Lower lobe of right lung (tissue), 2 donors: Measurements from ENCODE around the gene DDN. TPM values are rescaled to one million over a fixed set of nuclear protein-coding genes. Genes with fewer than 3 reads are reported as not detected.

ENCODE experiments used
- ATAC-seq, 2 donors: fragments of 200-7000 bp; cut with Tn5 transposase; one replicate each; pipeline ENCODE4 v1.9.1; 2020 to 2022; ENCODE audit warnings: mild to moderate bottlenecking in 2 of 2, moderate library complexity in 2 of 2
- DNase-seq: peaks from one replicate; pipeline ENCODE4 v3.0.0-alpha.2; 2020
- H3K27ac ChIP-seq: fragments of 200-600 bp; one replicate; pipeline ENCODE4 v1.8.0; 2022
- H3K27me3 ChIP-seq: fragments of 200-600 bp; one replicate; pipeline ENCODE4 v1.8.0; 2022; ENCODE audit warnings: low read depth
- H3K36me3 ChIP-seq: fragments of 200-600 bp; one replicate; pipeline ENCODE4 v1.8.0; 2022; ENCODE audit warnings: mild to moderate bottlenecking
- H3K4me1 ChIP-seq: fragments of 200-600 bp; one replicate; pipeline ENCODE4 v1.8.0; 2022
- H3K4me3 ChIP-seq: fragments of 200-600 bp; one replicate; pipeline ENCODE4 v1.8.0; 2022; ENCODE audit warnings: mild to moderate bottlenecking
- H3K9me3 ChIP-seq: fragments of 200-600 bp; one replicate; pipeline ENCODE4 v1.8.0; 2022
- intact Hi-C: fragments of 100-400 bp; cut with DNase I; formaldehyde crosslinking; loops from one replicate; pipeline ENCODE4 v1.11.0; 2022
- total RNA-seq: library from RNA; stranded (reverse); fragmentation: NEBNext Ultra II Directional; extraction: Animal tissue kit (Norgen Biotek cat#: 25700); gene quantifications from one replicate; pipeline ENCODE4 v1.2.1, GENCODE V29; 2021
- TF ChIP-seq, protein P1 (sequence below): fragments of 200-600 bp; IDR thresholded peaks from one replicate; pipeline ENCODE4 v1.8.0; 2022; ENCODE audit warnings: antibody characterized with exemption, mild to moderate bottlenecking
- donor health status: DM: no; HTN: yes; CAD: no; lungs with severe emphysema.

Gene DDN
- total RNA-seq, 1 donor from 2014 or later: not detected

DNA sequence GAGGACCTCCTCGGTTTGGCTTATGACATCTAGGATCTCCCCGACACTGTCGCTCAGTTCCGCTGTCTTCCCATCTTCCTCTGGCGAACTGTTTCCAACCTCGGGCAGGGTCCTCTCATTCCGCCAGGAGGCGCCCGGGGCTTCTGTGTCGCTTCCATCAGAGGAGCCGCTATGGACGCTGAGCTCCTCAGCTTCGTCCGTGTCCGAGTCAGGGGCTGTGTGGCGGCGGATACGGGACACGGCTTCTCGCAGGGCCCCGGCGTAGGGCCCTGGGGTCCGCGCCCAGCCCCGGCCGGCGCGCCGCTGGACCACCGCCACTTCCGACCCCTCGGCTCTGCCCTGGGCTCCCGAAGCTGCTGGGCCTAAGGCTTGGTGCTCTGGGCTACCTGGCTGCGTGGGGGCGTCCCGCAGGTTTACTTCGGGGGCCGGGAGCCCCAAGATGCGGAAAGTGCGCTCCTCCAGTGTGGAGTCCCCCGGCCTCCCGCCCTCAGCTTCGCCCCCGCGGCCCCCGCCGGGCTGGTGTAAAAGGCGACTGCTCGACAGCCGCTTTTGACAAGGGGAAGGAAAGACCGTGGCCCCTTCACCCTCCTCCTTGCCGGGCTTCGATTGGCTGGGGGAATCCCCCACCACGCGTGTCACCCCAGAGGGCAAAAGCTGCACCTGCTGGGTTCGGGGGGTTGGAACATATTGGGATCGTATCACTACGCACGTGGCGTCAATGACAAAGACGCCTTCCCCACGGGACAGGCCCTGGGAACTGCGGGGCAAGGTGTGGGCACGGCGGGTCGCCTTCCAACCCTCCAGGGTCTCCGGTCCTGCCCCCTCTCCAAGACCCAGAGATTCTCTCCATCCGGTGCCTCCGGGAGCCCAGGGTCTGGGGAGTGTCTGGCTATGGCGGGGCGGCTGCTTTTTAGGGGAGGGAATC is 2.1 kb downstream of the DDN start:
- Histone ChIP-seq H3K27ac (no peak overlapping the region), H3K27me3 (peaks cover 62% of the 10 kb centered on the region), H3K9me3 (no peaks in the 10 kb centered on the region), H3K4me1 (peaks cover 44% of the 10 kb centered on the region), H3K36me3 (peaks cover 15% of the 10 kb centered on the region), H3K4me3 (peak overlapping the region; percentile 57)
- intact Hi-C loops: no loop called here
- ATAC-seq (peak; percentile 80 to 85), DNase-seq (peak; percentile 86)
- TF ChIP-seq, protein P1, sequence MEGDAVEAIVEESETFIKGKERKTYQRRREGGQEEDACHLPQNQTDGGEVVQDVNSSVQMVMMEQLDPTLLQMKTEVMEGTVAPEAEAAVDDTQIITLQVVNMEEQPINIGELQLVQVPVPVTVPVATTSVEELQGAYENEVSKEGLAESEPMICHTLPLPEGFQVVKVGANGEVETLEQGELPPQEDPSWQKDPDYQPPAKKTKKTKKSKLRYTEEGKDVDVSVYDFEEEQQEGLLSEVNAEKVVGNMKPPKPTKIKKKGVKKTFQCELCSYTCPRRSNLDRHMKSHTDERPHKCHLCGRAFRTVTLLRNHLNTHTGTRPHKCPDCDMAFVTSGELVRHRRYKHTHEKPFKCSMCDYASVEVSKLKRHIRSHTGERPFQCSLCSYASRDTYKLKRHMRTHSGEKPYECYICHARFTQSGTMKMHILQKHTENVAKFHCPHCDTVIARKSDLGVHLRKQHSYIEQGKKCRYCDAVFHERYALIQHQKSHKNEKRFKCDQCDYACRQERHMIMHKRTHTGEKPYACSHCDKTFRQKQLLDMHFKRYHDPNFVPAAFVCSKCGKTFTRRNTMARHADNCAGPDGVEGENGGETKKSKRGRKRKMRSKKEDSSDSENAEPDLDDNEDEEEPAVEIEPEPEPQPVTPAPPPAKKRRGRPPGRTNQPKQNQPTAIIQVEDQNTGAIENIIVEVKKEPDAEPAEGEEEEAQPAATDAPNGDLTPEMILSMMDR: peak; percentile 76

DNA sequence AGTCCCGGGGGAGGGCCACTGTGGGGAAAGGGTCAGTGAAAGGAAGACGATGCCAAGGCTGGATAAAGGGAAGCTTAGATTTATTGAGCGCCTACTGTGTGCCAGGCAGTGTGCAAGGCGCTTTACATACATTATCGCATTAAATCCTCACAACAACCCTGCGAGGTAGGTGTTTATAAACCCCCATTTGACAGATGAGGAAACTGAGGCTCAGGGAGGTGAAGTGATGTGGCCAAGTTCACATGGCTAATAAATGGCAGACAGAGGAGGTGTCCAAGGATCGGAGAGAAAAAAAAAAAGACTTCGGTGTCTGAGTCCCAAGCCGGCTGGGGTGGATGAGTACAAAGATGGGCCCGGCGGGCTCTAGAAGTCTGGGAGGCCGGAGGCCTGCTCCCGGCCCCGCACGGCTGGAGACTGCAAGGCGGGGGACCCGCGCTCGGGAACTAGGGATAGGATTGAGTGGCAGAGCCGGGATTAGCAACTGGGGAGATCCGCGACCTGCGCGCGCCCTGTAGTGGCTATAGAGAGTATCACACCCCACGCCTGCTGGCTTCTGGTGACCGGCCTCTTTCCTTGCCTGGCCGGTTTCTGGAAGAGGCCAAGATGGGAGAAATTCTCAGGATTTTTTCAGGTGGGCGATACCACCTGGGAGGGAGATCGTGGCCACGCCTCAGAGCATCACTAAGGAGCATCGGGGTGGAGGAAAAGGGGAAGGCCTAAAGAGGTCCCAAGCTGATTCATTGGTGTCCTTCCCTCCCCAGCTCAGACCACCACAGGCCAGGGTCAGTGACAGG is 3.9 kb downstream of the DDN start:
- TF ChIP-seq, protein P1: peak; percentile 89
- H3K4me1 ChIP-seq: peaks cover 41% of the 10 kb centered on the region

DNA sequence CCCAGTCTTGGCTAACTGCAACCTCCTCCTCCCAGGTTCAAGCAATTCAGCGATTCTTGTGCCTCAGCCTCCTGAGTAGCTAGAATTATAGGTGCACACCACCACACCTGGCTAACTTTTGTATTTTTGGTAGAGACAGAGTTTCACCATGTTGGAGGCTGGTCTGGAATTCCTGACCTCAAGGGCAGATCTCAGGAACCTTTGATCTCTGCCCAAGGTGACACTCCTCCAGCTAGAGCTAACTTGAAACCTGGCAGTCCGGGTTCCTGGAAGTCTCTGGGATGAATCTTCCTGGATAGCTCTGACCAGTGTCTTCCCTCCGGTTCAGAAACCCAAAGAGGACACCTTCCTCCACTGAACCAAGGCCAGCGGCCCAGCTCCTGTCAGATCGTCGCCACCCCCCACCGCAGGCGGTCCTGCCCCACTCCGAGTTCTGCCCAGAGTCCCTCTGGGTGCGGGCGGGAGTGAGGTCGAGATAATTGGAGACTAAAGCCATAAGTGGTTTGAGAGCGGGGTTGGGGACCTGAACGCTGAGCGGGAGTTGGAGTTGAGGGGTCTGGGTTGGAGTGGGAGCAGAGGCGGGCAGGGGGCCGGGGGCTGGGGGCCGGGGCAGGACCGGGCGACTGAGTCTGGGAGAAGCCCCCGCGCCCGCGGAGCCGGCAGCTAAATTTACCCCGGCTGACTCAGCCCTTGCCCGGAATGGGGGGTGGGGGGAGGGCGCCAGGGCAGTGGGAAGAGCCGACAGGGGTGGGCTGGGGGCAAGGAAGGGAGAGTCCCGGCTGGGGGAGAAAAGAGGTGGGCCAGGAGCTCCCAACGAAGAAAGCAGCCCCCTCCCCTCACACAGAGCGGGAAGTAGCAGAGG is 4.7 kb downstream of the DDN start:
- peaks cover 32% of the 10 kb centered on the region for H3K4me1 ChIP-seq
- peaks cover 69% of the 10 kb centered on the region for H3K27me3 ChIP-seq
- no peak for ATAC-seq

More for the DNA sequence above, 3.9 kb downstream of the DDN start:
- intact Hi-C loops: no loop called here
- Histone ChIP-seq H3K36me3 (no peaks in the 10 kb centered on the region), H3K9me3 (no peaks in the 10 kb centered on the region), H3K4me3 (peak overlapping the region; percentile 37), H3K27me3 (peaks cover 69% of the 10 kb centered on the region), H3K27ac (no peak overlapping the region)
- ATAC-seq (peak; percentile 84 to 87), DNase-seq (peak; percentile 88)

DNA sequence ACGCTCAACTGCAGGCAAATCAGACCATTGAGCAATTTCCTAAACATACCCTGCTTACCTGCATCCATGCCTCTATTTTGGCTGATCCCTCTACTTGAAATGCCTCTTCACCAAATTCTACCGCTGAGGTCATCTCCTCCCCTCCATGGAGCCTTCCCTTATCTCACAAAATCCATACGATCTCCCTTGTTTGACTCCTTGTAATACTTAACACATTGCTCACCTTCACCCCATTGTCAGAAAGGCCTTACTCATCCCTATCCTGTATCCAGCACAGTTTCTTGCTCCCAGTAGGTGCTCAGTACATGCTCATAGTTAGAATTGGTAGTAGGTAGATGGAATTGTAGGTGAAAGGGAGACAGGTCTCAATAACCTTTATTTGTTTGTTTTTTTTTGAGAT is 5.4 kb downstream of the DDN start:
- TF ChIP-seq, protein P1: no peak
- Histone ChIP-seq H3K36me3 (no peaks in the 10 kb centered on the region), H3K9me3 (no peaks in the 10 kb centered on the region), H3K27me3 (peaks cover 70% of the 10 kb centered on the region), H3K4me1 (peaks cover 27% of the 10 kb centered on the region), H3K27ac (no peak overlapping the region), H3K4me3 (no peak overlapping the region)
- DNase-seq: no peak
- no peak for ATAC-seq
- intact Hi-C loops: no loop called here

More for the DNA sequence above, 4.7 kb downstream of the DDN start:
- DNase-seq: no peak
- H3K27ac ChIP-seq: no peak overlapping the region
- H3K36me3 ChIP-seq: no peaks in the 10 kb centered on the region
- intact Hi-C loops: no loop called here
- H3K9me3 ChIP-seq: no peaks in the 10 kb centered on the region
- TF ChIP-seq, protein P1: no peak
- H3K4me3 ChIP-seq: no peak overlapping the region
